ENCODE measurements around the gene ZFP1. TPM values are rescaled to one million over a fixed set of nuclear protein-coding genes. Genes with fewer than 3 reads are reported as not detected.

Gene ZFP1
- total and polyA plus RNA-seq, 11 donors, result 3.1 to 10.7 (median 5.9) TPM

GRCh38 chr16:75104836-75105235 is 43.5 kb upstream of the ZFP1 start:
- H3K27ac ChIP-seq, result peak overlapping the region; percentile 71 to 94 (median 82)
- H3K9me3 ChIP-seq, result no peaks in the 10 kb centered on the region
- intact Hi-C loops (cut with DNase I), result loop anchor here in 5 of 10 donors (5.0 to 10.0 kb wide), 5 partner anchors 43 to 63 kb away; no protein-coding TSS in a partner anchor
- ATAC-seq (no peak), DNase-seq (no peak)
- TF ChIP-seq CTCF (IDR thresholded peaks at IDR 0.05) (no peak), POLR2A (IDR thresholded peaks at IDR 0.05) (no peak)
- H3K36me3 ChIP-seq, result peaks cover 0 to 6% (median 0%) of the 10 kb centered on the region in 9 donors
- no peaks in the 10 kb centered on the region for H3K27me3 ChIP-seq
- WGBS, 4 donors, result 93 to 95% (median 93%) methylated on average over 9 to 11 of the region's 11 CpGs
- H3K4me1 ChIP-seq, result peaks cover 8 to 64% (median 39%) of the 10 kb centered on the region in 12 donors
- H3K4me3 ChIP-seq, result no peak overlapping the region

- Histone ChIP-seq H3K27me3 (no peaks in the 10 kb centered on the region), H3K36me3 (peaks cover 0 to 6% (median 0%) of the 10 kb centered on the region in 9 donors), H3K27ac (peak overlapping the region; percentile 71 to 94 (median 82)), H3K9me3 (no peaks in the 10 kb centered on the region), H3K4me1 (peaks cover 4 to 64% (median 40%) of the 10 kb centered on the region in 12 donors), H3K4me3 (no peak overlapping the region)
- TF ChIP-seq POLR2A (IDR thresholded peaks at IDR 0.05) (no peak), CTCF (IDR thresholded peaks at IDR 0.05) (no peak)
- WGBS, 4 donors, result 36 to 44% (median 40%) methylated on average over 5 to 10 of the region's 10 CpGs
- ATAC-seq, result peak; percentile 14 to 54 (median 40)
- peak in 4 of 5 donors; percentile 69 to 82 (median 72) for DNase-seq
- intact Hi-C loops (cut with DNase I), result loop anchor here in 4 of 10 donors (5.0 to 10.0 kb wide), 4 partner anchors 43 to 63 kb away; no protein-coding TSS in a partner anchor
These were observed 42.8 kb upstream of the ZFP1 start for GRCh38 chr16:75105306-75106061.

- Histone ChIP-seq H3K27me3 (no peaks in the 10 kb centered on the region), H3K4me3 (no peak overlapping the region), H3K27ac (peak overlapping the region; percentile 12 to 94 (median 82)), H3K36me3 (peaks cover 0 to 6% (median 0%) of the 10 kb centered on the region in 9 donors), H3K4me1 (peaks cover 11 to 72% (median 48%) of the 10 kb centered on the region in 12 donors), H3K9me3 (no peaks in the 10 kb centered on the region)
- DNase-seq (no peak), ATAC-seq (no peak)
- WGBS, 4 donors, result 90 to 92% (median 91%) methylated on average over 20 of the region's 20 CpGs
- no peak for TF ChIP-seq CTCF (IDR thresholded peaks at IDR 0.05)
- no peak for TF ChIP-seq POLR2A (IDR thresholded peaks at IDR 0.05)
- intact Hi-C loops (cut with DNase I), result loop anchor here in 4 of 10 donors (5.0 to 10.0 kb wide), 4 partner anchors 44 to 64 kb away; no protein-coding TSS in a partner anchor
These were observed 41.7 kb upstream of the ZFP1 start for GRCh38 chr16:75106351-75107274.
